ENCODE measurements around the gene HERC3.

HERC3 gene

DNA sequence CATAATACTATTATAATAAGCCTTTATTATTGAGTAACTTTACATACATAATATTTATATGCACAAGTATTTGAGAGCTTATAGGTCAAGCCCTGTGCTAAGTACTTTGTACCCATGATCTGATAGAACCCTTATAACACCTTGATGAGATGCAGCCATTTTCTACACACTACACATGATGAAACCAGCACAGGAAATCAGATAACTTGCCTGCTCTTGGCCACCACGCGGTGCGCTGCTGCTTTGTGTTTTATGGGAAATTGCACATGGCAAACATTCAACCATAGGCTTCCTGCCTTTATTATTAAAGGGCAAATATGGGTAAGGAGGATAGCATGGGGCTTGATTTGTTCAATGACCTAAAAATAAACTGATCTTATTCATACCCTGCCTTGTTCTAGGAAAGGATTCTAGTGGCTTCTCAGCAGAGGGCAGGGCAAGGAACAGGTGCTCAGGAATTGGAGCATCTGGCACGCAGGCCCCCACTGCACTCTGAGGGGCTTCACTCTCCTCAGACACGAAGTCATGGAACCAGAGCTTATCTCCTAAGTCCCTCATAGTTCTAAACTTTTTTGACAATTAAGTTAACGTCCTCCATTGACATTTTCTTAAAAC lies 137.0 kb downstream of the HERC3 start:
- Mint-ChIP-seq H3K4me1 (ENCODE audit: low read depth) (no peaks in the 10 kb centered on the region), H3K4me3 (no peak overlapping the region), H3K27me3 (ENCODE audit: low read depth) (no peaks in the 10 kb centered on the region), H3K36me3 (ENCODE audit: low read depth) (peaks cover 26% of the 10 kb centered on the region), H3K9me3 (no peaks in the 10 kb centered on the region), H3K27ac (no peak overlapping the region)

DNA sequence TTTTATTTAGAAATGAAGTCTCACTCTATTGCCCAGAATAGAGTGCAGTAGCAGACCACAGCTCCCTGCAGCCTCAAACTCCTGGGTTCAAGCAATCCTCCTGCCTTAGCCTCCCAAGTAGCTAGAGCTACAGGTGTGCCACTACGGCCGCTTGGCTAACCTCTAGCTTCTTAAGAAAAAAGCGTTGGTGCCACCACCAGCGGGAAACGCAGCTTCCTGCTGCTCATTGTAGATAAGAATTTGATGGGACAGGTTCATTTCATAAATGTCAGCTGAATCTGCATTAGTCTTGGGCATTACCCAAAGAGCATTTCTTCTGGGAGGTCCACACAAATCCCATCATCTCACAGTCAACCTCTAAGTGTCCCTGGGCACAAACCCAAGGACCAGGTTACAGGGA lies 138.5 kb downstream of the HERC3 start:
- Mint-ChIP-seq H3K27me3 (ENCODE audit: low read depth) (no peaks in the 10 kb centered on the region), H3K9me3 (no peaks in the 10 kb centered on the region), H3K4me1 (ENCODE audit: low read depth) (no peaks in the 10 kb centered on the region), H3K36me3 (ENCODE audit: low read depth) (peaks cover 27% of the 10 kb centered on the region), H3K27ac (no peak overlapping the region), H3K4me3 (no peak overlapping the region)

DNA sequence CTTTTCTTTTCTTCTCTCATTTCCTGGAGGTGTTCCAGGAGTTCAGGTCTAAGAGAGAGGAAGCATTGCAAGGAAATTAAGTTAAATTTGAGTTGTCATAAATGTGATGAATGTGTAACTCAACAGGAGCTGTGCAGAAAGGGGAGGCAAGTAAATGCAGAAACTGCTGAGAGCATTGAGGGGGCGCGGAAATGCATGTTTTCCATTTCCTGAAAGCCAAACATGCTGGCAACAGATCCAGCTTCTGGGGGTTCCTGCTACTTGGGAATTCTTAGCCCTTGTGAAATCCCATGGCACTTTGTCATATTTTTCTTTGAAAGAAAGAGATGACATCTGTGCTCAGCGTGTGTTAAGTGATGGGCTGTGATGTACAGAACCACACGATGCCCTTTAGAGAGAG lies 139.1 kb downstream of the HERC3 start:
- no peak overlapping the region for H3K4me3 Mint-ChIP-seq
- no peaks in the 10 kb centered on the region for H3K9me3 Mint-ChIP-seq
- H3K36me3 Mint-ChIP-seq (ENCODE audit: low read depth): peaks cover 27% of the 10 kb centered on the region
- H3K4me1 Mint-ChIP-seq (ENCODE audit: low read depth): no peaks in the 10 kb centered on the region
- H3K27me3 Mint-ChIP-seq (ENCODE audit: low read depth): no peaks in the 10 kb centered on the region
- no peak overlapping the region for H3K27ac Mint-ChIP-seq

DNA sequence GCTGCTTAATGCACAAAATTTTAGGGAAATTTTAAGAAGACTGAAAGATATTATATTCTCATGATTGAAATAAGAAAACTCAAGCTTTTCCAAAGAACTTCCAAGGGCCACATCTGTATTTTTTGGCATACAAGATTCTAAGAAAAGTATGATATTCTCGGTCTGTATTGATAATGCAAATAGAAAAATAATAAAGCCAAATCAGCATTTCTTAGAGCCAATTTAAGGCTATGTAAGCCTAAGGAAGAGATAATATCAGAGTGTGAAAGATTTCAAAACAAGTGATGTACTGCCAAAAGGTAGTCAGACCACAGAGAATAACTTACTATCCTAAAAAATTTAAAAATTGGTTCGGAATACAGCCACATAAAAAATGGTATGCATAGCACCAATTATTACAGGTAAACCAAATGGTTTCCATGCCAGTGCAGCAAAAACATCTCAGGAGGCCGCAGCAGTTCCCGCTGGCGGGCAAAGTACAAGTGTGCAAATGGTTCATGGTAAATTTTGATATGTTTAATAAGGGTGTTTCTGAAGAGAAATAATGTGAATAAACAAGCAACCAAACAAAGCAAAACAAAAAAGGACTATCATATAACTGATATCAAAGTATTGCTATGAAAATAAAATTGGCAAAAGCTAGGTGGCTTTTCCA lies 140.6 kb downstream of the HERC3 start:
- H3K4me1 Mint-ChIP-seq (ENCODE audit: low read depth): peaks cover 6% of the 10 kb centered on the region
- no peak overlapping the region for H3K27ac Mint-ChIP-seq
- no peaks in the 10 kb centered on the region for H3K9me3 Mint-ChIP-seq
- no peaks in the 10 kb centered on the region for H3K27me3 Mint-ChIP-seq (ENCODE audit: low read depth)
- no peak overlapping the region for H3K4me3 Mint-ChIP-seq
- H3K36me3 Mint-ChIP-seq (ENCODE audit: low read depth): peaks cover 23% of the 10 kb centered on the region

DNA sequence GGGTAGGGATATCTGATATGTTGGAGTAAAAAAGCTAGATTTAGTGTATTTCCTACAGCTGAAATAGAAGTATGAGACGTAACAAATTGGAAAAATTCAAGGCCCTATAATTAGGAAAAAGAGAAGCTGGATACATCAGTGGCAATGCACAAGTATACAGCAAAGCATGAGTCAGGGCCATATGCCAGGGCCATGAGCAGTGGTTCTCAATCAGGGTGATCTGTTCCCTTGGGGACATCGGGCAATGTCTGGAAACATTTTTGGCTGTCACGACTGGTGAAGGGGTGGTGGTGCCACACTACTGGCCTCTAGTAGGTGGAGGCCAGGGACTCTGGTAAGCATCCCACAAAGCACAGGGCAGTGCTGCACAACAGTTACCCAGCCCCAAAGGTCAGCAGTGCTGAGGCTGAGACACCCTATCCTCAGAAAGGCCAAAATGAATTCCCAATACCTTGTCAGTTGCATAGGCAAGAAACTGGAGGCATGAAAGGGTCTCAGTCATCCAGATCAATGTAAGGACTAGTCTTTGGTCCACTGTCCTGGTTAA lies 142.2 kb downstream of the HERC3 start:
- H3K36me3 Mint-ChIP-seq (ENCODE audit: low read depth): peaks cover 21% of the 10 kb centered on the region
- H3K4me1 Mint-ChIP-seq (ENCODE audit: low read depth): peaks cover 8% of the 10 kb centered on the region
- H3K27me3 Mint-ChIP-seq (ENCODE audit: low read depth): no peaks in the 10 kb centered on the region
- H3K4me3 Mint-ChIP-seq: no peak overlapping the region
- no peak overlapping the region for H3K27ac Mint-ChIP-seq
- no peaks in the 10 kb centered on the region for H3K9me3 Mint-ChIP-seq

DNA sequence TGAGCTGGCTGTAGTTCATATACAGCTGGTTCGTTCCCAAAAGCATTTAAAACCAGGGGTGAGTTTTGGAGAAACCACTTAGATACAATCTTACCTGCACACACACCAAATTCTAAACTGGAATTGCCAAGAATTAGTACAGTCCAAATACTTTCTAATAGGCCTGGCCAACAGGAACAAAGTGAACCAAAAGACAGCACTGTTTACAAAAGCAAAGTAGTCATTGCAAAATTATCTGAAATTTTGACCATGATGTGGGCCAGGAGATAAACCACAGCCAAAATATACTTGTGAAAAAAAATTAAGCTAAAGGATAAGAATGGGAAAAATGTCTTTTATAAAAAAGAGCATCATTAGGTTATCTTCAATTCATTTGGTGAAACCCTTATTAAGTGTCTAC lies 143.3 kb downstream of the HERC3 start:
- no peak overlapping the region for H3K27ac Mint-ChIP-seq
- H3K36me3 Mint-ChIP-seq (ENCODE audit: low read depth): peaks cover 22% of the 10 kb centered on the region
- H3K4me1 Mint-ChIP-seq (ENCODE audit: low read depth): peaks cover 8% of the 10 kb centered on the region
- no peaks in the 10 kb centered on the region for H3K9me3 Mint-ChIP-seq
- H3K4me3 Mint-ChIP-seq: no peak overlapping the region
- no peaks in the 10 kb centered on the region for H3K27me3 Mint-ChIP-seq (ENCODE audit: low read depth)

DNA sequence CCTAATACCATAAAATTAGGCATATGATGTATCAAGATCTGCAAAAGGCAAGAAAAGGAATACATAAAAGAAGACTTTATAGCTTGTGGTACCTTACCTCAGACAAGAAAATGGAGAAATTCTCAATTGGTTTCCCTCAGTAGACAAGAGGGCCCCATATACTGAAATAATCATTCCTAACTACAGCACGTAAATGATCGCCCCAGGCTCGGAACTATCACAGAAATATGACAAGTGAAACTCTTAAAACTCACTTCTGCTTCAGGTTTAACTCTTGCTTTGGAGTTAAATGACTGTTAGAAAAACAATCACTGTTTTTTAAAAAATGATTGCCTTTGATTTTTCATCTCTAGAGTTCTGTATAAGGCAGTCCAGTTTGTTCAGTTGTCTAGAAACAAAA lies 144.0 kb downstream of the HERC3 start:
- H3K4me1 Mint-ChIP-seq (ENCODE audit: low read depth): peaks cover 8% of the 10 kb centered on the region
- no peak overlapping the region for H3K4me3 Mint-ChIP-seq
- H3K36me3 Mint-ChIP-seq (ENCODE audit: low read depth): peaks cover 22% of the 10 kb centered on the region
- no peaks in the 10 kb centered on the region for H3K9me3 Mint-ChIP-seq
- H3K27ac Mint-ChIP-seq: no peak overlapping the region
- no peaks in the 10 kb centered on the region for H3K27me3 Mint-ChIP-seq (ENCODE audit: low read depth)

DNA sequence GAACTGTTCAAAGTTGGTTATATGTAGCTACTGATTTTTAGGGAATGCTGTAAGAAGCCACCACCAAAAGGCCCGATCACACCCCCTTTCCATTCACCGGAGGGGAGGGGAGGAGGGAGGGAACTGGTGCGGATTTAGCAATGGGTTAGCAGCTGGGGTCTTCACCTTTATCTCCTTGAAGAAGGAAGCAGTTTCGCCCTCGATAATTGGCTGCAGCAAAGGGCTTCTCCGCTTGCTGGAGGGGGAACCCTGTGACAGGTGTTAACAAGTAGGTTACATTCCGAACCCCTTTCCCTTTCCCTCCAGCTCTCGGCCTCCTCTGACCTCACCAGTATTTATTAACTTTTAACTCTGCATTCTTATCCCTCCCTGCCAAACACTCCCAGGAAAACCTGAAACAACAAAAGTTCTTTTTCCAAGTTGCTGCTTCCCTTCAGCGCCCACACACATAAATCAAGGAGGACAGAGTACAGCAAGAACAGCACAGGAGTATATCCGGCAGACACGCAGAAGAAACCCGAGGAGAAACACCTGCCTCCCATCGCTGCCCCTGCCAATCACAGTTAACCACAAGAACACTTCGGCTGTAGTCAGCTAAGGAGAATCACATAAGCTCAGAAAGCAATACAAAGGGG lies 145.1 kb downstream of the HERC3 start:
- Mint-ChIP-seq H3K36me3 (ENCODE audit: low read depth) (peaks cover 19% of the 10 kb centered on the region), H3K27ac (no peak overlapping the region), H3K4me3 (no peak overlapping the region)

DNA sequence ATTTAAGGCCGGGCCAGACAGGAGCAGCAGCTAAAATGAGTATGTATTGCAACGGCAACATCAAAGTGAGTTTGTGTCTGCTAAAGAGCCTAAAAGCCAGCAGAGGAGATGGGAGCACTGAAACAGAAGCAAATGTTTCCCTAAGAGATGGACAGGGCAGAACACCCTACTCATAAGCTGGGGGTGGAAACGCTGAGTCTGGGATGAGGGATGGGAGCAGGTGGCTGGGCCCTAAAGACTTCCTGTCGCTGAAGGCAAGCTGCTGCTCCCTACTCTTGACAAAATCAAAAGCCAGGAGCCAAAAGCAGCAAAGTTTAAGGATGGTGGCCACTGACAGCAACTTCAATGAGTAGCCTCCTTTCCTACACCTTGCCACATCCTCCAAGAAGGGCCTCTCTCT lies 145.9 kb downstream of the HERC3 start:
- no peaks in the 10 kb centered on the region for H3K9me3 Mint-ChIP-seq
- H3K4me3 Mint-ChIP-seq: no peak overlapping the region
- H3K36me3 Mint-ChIP-seq (ENCODE audit: low read depth): peaks cover 19% of the 10 kb centered on the region
- peaks cover 8% of the 10 kb centered on the region for H3K4me1 Mint-ChIP-seq (ENCODE audit: low read depth)
- H3K27ac Mint-ChIP-seq: no peak overlapping the region
- no peaks in the 10 kb centered on the region for H3K27me3 Mint-ChIP-seq (ENCODE audit: low read depth)

More for the DNA sequence above, 145.1 kb downstream of the HERC3 start:
- H3K4me1 Mint-ChIP-seq (ENCODE audit: low read depth): peaks cover 8% of the 10 kb centered on the region
- H3K27me3 Mint-ChIP-seq (ENCODE audit: low read depth): no peaks in the 10 kb centered on the region
- H3K9me3 Mint-ChIP-seq: no peaks in the 10 kb centered on the region

DNA sequence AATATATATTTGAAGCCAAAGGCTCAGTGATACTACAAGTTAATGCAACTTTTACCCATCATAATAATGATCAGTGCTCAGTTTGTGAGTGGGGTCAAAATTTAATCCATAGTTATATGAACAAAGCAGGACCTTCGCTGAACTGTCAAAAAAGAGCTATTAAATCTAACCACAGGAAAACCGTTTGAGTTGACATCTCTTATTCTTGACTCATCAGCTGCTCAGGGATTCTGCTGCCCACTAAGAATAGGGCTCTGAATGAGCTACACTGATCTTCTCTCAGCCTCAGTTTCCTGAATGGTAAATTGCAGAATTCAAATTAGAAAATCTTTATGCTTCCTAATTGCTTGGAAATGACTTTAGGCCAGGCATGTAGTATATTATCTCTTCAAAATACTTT lies 150.3 kb downstream of the HERC3 start:
- H3K36me3 Mint-ChIP-seq (ENCODE audit: low read depth): peaks cover 35% of the 10 kb centered on the region

DNA sequence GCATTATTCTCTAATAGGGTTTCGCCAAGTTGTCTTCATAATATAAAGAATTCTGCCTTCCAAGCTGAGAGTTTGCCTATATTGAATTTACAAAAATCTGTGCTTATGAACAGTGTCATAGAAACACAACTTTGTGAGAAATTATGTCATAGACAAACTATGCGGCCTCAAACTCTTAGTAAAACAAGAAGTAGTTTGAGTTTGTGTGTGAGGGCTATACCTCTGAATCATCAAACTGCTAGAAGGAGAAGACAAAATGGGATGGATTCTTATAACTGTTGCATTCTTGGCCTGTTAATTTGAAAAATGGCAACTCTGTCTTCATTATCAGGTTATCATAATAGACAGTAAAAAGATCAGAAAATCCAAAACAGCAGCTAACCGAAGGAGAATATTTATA lies 151.4 kb downstream of the HERC3 start:
- no peak overlapping the region for H3K27ac Mint-ChIP-seq
- H3K9me3 Mint-ChIP-seq: no peaks in the 10 kb centered on the region
- H3K4me3 Mint-ChIP-seq: no peak overlapping the region
- H3K36me3 Mint-ChIP-seq (ENCODE audit: low read depth): peaks cover 37% of the 10 kb centered on the region
- no peaks in the 10 kb centered on the region for H3K27me3 Mint-ChIP-seq (ENCODE audit: low read depth)
- H3K4me1 Mint-ChIP-seq (ENCODE audit: low read depth): no peaks in the 10 kb centered on the region

More for the DNA sequence above, 150.3 kb downstream of the HERC3 start:
- Mint-ChIP-seq H3K9me3 (no peaks in the 10 kb centered on the region), H3K4me3 (no peak overlapping the region), H3K27ac (no peak overlapping the region), H3K4me1 (ENCODE audit: low read depth) (peaks cover 5% of the 10 kb centered on the region), H3K27me3 (ENCODE audit: low read depth) (no peaks in the 10 kb centered on the region)

DNA sequence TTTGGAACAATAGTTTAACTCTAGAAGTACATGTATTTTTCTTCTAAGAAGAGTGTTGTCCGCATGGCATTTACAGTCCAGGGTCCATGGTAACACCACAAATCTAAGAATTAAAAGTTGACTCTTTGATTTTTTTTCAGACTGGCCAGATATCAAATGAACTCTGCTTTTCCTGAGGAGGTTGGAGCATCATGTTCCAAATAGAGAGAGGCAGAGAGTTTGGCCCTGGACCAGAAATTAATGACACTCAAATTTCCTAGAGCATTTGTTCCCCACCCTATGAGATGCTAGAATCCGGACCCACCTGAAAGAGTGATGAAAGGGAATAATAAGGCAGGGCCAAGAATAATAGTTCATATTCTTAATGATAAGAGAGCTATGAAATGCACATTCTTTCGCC lies 152.3 kb downstream of the HERC3 start:
- Mint-ChIP-seq H3K27me3 (ENCODE audit: low read depth) (no peaks in the 10 kb centered on the region), H3K27ac (no peak overlapping the region), H3K4me3 (no peak overlapping the region), H3K9me3 (no peaks in the 10 kb centered on the region), H3K4me1 (ENCODE audit: low read depth) (no peaks in the 10 kb centered on the region), H3K36me3 (ENCODE audit: low read depth) (peaks cover 42% of the 10 kb centered on the region)

DNA sequence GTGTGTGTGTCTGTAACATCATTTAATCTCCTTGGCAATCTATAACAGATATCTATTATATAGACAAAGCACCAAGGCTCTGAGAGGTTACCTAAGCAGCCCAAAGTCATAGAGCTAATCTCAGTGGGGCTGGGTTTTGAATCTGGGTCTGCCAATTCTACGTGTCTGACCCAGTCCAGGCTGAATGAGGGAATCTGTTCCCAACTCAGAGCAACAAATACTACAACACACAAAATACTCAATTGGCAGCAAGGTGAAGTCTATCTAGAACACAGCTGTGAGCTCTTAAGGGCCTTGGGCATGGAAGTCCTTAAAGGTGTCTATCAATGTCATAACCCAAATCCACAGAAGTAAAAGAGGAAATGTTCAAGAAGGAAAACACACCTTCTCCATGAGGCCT lies 152.9 kb downstream of the HERC3 start:
- no peak overlapping the region for H3K4me3 Mint-ChIP-seq
- H3K4me1 Mint-ChIP-seq (ENCODE audit: low read depth): no peaks in the 10 kb centered on the region
- H3K27me3 Mint-ChIP-seq (ENCODE audit: low read depth): no peaks in the 10 kb centered on the region
- peaks cover 43% of the 10 kb centered on the region for H3K36me3 Mint-ChIP-seq (ENCODE audit: low read depth)
- H3K27ac Mint-ChIP-seq: no peak overlapping the region
- no peaks in the 10 kb centered on the region for H3K9me3 Mint-ChIP-seq

DNA sequence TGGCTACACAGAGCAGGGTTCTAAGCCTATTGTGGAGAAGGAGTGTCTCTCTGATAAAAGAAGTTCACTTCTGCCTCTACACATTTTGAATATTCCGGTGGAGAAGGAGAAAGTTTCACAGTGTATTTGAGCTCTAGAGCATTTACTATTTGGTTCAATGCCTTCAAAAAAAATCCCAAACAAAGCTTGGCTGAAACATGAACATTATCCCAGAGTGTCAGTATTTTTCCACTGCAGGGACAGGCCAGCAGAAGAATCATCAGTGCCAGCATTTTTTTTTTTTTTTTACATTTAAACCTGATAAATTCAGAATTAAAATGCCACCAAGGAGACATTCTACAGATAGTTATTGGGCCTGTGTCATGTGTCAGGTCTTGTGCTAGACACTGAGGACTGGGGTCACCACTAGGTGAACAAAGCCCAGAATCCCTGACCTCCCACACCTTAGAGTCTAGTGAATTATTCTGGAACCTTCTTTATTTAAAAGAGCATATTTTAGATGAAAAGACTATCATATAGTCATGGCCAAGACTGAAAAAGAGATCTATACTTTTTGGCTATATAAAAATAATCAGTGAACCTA lies 153.4 kb downstream of the HERC3 start:
- no peaks in the 10 kb centered on the region for H3K4me1 Mint-ChIP-seq (ENCODE audit: low read depth)
- H3K27me3 Mint-ChIP-seq (ENCODE audit: low read depth): no peaks in the 10 kb centered on the region
- peaks cover 45% of the 10 kb centered on the region for H3K36me3 Mint-ChIP-seq (ENCODE audit: low read depth)
- no peaks in the 10 kb centered on the region for H3K9me3 Mint-ChIP-seq
- no peak overlapping the region for H3K27ac Mint-ChIP-seq
- no peak overlapping the region for H3K4me3 Mint-ChIP-seq

DNA sequence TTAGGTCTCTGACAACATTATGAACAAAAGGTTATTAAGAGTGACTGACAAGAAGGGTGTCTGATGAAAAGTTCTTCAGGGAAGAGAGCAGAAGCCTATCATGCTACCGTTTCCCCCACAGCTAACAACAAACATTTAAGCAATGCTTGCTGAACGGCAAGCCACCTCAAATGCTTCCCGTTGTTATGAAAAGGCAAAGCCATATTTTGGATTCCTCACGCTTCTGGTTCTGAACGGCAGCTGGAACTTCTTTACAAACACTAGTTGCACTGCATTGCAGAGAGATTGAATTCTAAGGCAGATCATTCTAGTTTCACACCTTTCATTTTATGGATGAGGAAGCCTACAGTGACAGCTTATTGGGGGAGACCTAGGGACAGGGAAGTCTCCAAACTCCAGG lies 153.9 kb downstream of the HERC3 start:
- no peaks in the 10 kb centered on the region for H3K9me3 Mint-ChIP-seq
- peaks cover 45% of the 10 kb centered on the region for H3K36me3 Mint-ChIP-seq (ENCODE audit: low read depth)
- no peak overlapping the region for H3K27ac Mint-ChIP-seq
- no peak overlapping the region for H3K4me3 Mint-ChIP-seq
- H3K4me1 Mint-ChIP-seq (ENCODE audit: low read depth): no peaks in the 10 kb centered on the region
- no peaks in the 10 kb centered on the region for H3K27me3 Mint-ChIP-seq (ENCODE audit: low read depth)
